HEK293 (cell line): Measurements from ENCODE around the gene OR52A5.

Experiments used
- CTCF ChIA-PET: fragments of 350-600 bp; formaldehyde crosslinking; extraction: SDS; loops from one replicate; lab custom pipeline; 2021; ENCODE audit warnings: antibody characterized with exemption; lab: Yijun Ruan, JAX
- POLR2A ChIA-PET: fragments of 300-600 bp; formaldehyde crosslinking; extraction: SDS; loops from one replicate; lab custom pipeline; 2020; ENCODE audit warnings: antibody characterized with exemption, inconsistent platforms; lab: Yijun Ruan, JAX
- H3K27ac ChIP-seq: fragments of 200-500 bp; sonication (Bioruptor generic); 2 replicates; pipeline ENCODE4 v1.5.1; 2014; ENCODE audit warnings: low read depth, low read length, control low read depth, inconsistent platforms; ENCODE audit errors: extremely low read depth
- H3K36me3 ChIP-seq, 2 experiments: fragments of 200-500 bp in 1 of 2; sonication (Bioruptor generic) in 1 of 2; 1 replicate in 1 of 2; 2 replicates in 1 of 2; pipeline ENCODE4 v1.5.1; 2014 to 2017; ENCODE audit warnings: inconsistent platforms in 2 of 2, low read length in 2 of 2; ENCODE audit not compliant: control insufficient read depth in 2 of 2, insufficient read depth in 1 of 2
- H3K4me1 ChIP-seq: fragments of 200-500 bp; sonication (Bioruptor generic); 2 replicates; pipeline ENCODE4 v1.5.1; 2014; ENCODE audit warnings: mild to moderate bottlenecking, low read length, inconsistent platforms; ENCODE audit not compliant: control insufficient read depth, insufficient read depth
- H3K4me3 ChIP-seq: 2 replicates; pipeline ENCODE4 v1.5.1; 2011; ENCODE audit warnings: low read depth, mild to moderate bottlenecking, control low read depth, low read length, moderate library complexity
- H3K9me3 ChIP-seq: fragments of 200-500 bp; sonication (Bioruptor generic); 2 replicates; pipeline ENCODE4 v1.5.1; 2014; ENCODE audit warnings: low read depth, low read length, inconsistent platforms; ENCODE audit not compliant: control insufficient read depth, insufficient read depth
- AEBP2 ChIP-seq: fragments of 450-650 bp; formaldehyde crosslinking; IDR thresholded peaks from 2 replicates; pipeline ENCODE4 v1.5.1; 2016; ENCODE audit warnings: missing biosample characterization, missing genetic modification characterization, borderline replicate concordance
- GLI4 ChIP-seq: fragments of 450-650 bp; formaldehyde crosslinking; IDR thresholded peaks from 2 replicates; pipeline ENCODE4 v1.5.1; 2016; ENCODE audit warnings: missing biosample characterization, missing genetic modification characterization
- REST ChIP-seq: fragments of 450-650 bp; formaldehyde crosslinking; IDR thresholded peaks from 2 replicates; pipeline ENCODE4 v1.5.1; 2016; ENCODE audit warnings: missing biosample characterization, missing genetic modification characterization
- ZBTB21 ChIP-seq: fragments of 450-650 bp; formaldehyde crosslinking; IDR thresholded peaks from 2 replicates; pipeline ENCODE4 v1.5.1; 2017; ENCODE audit warnings: missing biosample characterization, missing genetic modification characterization
- ZNF174 ChIP-seq: fragments of 450-650 bp; formaldehyde crosslinking; IDR thresholded peaks from 2 replicates; pipeline ENCODE4 v1.5.0; 2017; ENCODE audit warnings: missing biosample characterization, mild to moderate bottlenecking, missing genetic modification characterization
- ZNF335 ChIP-seq: fragments of 450-650 bp; formaldehyde crosslinking; conservative IDR thresholded peaks from 2 replicates; pipeline ENCODE4 v1.5.1; 2016; ENCODE audit warnings: missing biosample characterization, missing genetic modification characterization
- ZNF394 ChIP-seq: fragments of 450-650 bp; formaldehyde crosslinking; IDR thresholded peaks from 2 replicates; pipeline ENCODE4 v1.5.1; 2016; ENCODE audit warnings: missing biosample characterization, missing genetic modification characterization, mild to moderate bottlenecking, moderate library complexity, borderline replicate concordance
- ZNF404 ChIP-seq: fragments of 450-650 bp; formaldehyde crosslinking; IDR thresholded peaks from 2 replicates; pipeline ENCODE4 v1.5.1; 2017; ENCODE audit warnings: missing biosample characterization, missing genetic modification characterization
- ZNF473 ChIP-seq: fragments of 450-650 bp; formaldehyde crosslinking; IDR thresholded peaks from 2 replicates; pipeline ENCODE4 v1.5.1; 2017; ENCODE audit warnings: missing biosample characterization, missing genetic modification characterization
- ZNF529 ChIP-seq: fragments of 450-650 bp; formaldehyde crosslinking; IDR thresholded peaks from 2 replicates; pipeline ENCODE4 v1.5.1; 2017; ENCODE audit warnings: missing genetic modification characterization, missing biosample characterization; ENCODE audit not compliant: insufficient replicate concordance
- ZNF555 ChIP-seq: fragments of 450-650 bp; formaldehyde crosslinking; conservative IDR thresholded peaks from 2 replicates; pipeline ENCODE4 v1.5.1; 2017; ENCODE audit warnings: missing biosample characterization, mild to moderate bottlenecking, missing genetic modification characterization, inconsistent platforms
- ZNF624 ChIP-seq: fragments of 450-650 bp; formaldehyde crosslinking; IDR thresholded peaks from 2 replicates; pipeline ENCODE4 v1.5.1; 2017; ENCODE audit warnings: missing biosample characterization, missing genetic modification characterization
- ZNF654 ChIP-seq: fragments of 450-650 bp; formaldehyde crosslinking; IDR thresholded peaks from 2 replicates; pipeline ENCODE4 v1.5.1; 2016; ENCODE audit warnings: low read depth, missing biosample characterization, missing genetic modification characterization
- ZNF777 ChIP-seq: fragments of 450-650 bp; formaldehyde crosslinking; IDR thresholded peaks from 2 replicates; pipeline ENCODE4 v1.5.1; 2017; ENCODE audit warnings: missing biosample characterization, missing genetic modification characterization, borderline replicate concordance
- TF ChIP-seq, protein P1 (sequence below): fragments of 450-650 bp; formaldehyde crosslinking; IDR thresholded peaks from 2 replicates; pipeline ENCODE4 v1.5.1; 2016; ENCODE audit warnings: missing biosample characterization, missing genetic modification characterization
- TF ChIP-seq, protein P2 (sequence below): fragments of 450-650 bp; formaldehyde crosslinking; IDR thresholded peaks from 2 replicates; pipeline ENCODE4 v1.5.1; 2016; ENCODE audit warnings: missing biosample characterization, missing genetic modification characterization
- TF ChIP-seq, protein P3 (sequence below): fragments of 450-650 bp; formaldehyde crosslinking; IDR thresholded peaks from 2 replicates; pipeline ENCODE4 v1.5.1; 2017; ENCODE audit warnings: missing biosample characterization, missing genetic modification characterization

The OR52A5 gene

GRCh38 chr11:5123802-5124521, 14.2 kb downstream of the OR52A5 start:
- Histone ChIP-seq H3K36me3 (no peaks in the 10 kb centered on the region), H3K9me3 (no peaks in the 10 kb centered on the region), H3K4me3 (no peak overlapping the region), H3K4me1 (no peaks in the 10 kb centered on the region), H3K27ac (no peak overlapping the region)
- TF ChIP-seq ZNF174 (tag by site-specific recombination) (no peak), ZNF654 (peak; percentile 74)
- TF ChIP-seq, protein P1, sequence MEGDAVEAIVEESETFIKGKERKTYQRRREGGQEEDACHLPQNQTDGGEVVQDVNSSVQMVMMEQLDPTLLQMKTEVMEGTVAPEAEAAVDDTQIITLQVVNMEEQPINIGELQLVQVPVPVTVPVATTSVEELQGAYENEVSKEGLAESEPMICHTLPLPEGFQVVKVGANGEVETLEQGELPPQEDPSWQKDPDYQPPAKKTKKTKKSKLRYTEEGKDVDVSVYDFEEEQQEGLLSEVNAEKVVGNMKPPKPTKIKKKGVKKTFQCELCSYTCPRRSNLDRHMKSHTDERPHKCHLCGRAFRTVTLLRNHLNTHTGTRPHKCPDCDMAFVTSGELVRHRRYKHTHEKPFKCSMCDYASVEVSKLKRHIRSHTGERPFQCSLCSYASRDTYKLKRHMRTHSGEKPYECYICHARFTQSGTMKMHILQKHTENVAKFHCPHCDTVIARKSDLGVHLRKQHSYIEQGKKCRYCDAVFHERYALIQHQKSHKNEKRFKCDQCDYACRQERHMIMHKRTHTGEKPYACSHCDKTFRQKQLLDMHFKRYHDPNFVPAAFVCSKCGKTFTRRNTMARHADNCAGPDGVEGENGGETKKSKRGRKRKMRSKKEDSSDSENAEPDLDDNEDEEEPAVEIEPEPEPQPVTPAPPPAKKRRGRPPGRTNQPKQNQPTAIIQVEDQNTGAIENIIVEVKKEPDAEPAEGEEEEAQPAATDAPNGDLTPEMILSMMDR (tag by site-specific recombination) = peak; percentile 42; the same call in 1 of the 2 replicates
- ChIA-PET CTCF (interaction anchor here (0.6 to 2.5 kb wide), 13 partner anchors 10 to 871 kb away, joined by 3 to 10 read pairs (median 3); no protein-coding TSS in a partner anchor), POLR2A (no interaction called here)

GRCh38 chr11:5118893-5119292, 19.3 kb downstream of the OR52A5 start:
- no peaks in the 10 kb centered on the region for H3K9me3 ChIP-seq
- no peak overlapping the region for H3K4me3 ChIP-seq
- H3K4me1 ChIP-seq = no peaks in the 10 kb centered on the region
- ChIA-PET CTCF (interaction anchor here (0.6 kb wide), 1 partner anchor 261 kb away, joined by 6 read pairs; no protein-coding TSS in a partner anchor), POLR2A (no interaction called here)
- no peaks in the 10 kb centered on the region for H3K36me3 ChIP-seq
- TF ChIP-seq REST (tag by site-specific recombination) = no peak
- H3K27ac ChIP-seq = no peak overlapping the region

DNA sequence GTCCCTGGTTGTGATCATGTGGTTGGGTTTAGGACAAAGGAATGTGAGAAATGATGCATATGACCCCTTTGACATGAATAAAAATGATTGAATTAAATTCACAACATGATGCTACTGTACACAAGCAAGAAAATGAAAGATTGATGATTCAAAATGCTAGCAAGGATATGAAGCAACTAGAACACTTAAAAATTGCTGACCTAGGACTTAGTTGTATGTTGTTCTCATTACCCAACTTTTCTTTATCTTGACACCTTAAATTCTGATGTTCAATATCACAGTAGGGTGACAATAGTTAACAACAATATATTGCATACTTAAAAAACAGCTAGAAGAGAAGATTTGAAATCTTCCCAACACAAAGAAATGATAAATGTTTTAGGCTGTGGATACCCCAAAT, 20.6 kb downstream of the OR52A5 start:
- TF ChIP-seq, protein P2, sequence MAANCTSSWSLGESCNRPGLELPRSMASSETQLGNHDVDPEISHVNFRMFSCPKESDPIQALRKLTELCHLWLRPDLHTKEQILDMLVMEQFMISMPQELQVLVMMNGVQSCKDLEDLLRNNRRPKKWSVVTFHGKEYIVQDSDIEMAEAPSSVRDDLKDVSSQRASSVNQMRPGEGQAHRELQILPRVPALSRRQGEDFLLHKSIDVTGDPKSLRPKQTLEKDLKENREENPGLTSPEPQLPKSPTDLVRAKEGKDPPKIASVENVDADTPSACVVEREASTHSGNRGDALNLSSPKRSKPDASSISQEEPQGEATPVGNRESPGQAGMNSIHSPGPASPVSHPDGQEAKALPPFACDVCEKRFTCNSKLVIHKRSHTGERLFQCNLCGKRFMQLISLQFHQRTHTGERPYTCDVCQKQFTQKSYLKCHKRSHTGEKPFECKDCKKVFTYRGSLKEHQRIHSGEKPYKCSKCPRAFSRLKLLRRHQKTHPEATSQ (tag by site-specific recombination) = no peak
- no peak for TF ChIP-seq ZNF394 (tag by site-specific recombination)
- TF ChIP-seq ZNF777 (tag by site-specific recombination) = no peak

DNA sequence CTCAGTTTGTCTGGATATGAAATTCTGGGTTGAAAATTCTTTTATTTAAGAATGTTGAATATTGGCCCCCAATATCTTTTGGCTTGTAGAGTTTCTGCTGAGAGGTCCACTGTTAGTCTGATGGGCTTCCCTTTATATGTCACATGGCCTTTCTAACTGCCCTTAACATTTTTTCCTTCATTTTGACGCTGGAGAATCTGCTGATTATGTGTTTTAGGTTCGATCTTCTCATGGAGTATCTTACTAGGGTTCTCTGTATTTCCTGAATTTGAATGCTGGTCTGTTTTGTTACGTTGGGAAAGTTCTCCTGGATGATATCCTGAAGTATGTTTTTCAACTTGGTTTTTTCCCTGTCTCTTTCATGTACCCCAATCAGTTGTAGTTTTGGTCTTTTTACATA, 22.8 kb downstream of the OR52A5 start:
- ChIA-PET CTCF (no interaction called here), POLR2A (no interaction called here)
- Histone ChIP-seq H3K36me3 (no peaks in the 10 kb centered on the region), H3K4me1 (no peaks in the 10 kb centered on the region), H3K4me3 (no peak overlapping the region), H3K9me3 (no peaks in the 10 kb centered on the region), H3K27ac (no peak overlapping the region)
- TF ChIP-seq AEBP2 (tag by site-specific recombination) (no peak), ZNF529 (no peak), GLI4 (tag by site-specific recombination) (no peak), ZNF555 (tag by site-specific recombination) (no peak), ZBTB21 (no peak), ZNF624 (tag by site-specific recombination) (no peak), ZNF473 (tag by site-specific recombination) (no peak), ZNF404 (tag by site-specific recombination) (no peak), ZNF335 (no peak)
- TF ChIP-seq, protein P3, sequence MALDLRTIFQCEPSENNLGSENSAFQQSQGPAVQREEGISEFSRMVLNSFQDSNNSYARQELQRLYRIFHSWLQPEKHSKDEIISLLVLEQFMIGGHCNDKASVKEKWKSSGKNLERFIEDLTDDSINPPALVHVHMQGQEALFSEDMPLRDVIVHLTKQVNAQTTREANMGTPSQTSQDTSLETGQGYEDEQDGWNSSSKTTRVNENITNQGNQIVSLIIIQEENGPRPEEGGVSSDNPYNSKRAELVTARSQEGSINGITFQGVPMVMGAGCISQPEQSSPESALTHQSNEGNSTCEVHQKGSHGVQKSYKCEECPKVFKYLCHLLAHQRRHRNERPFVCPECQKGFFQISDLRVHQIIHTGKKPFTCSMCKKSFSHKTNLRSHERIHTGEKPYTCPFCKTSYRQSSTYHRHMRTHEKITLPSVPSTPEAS (tag by site-specific recombination) = no peak

More for the DNA sequence above, 20.6 kb downstream of the OR52A5 start:
- CTCF ChIA-PET = no interaction called here
- Histone ChIP-seq H3K4me1 (no peaks in the 10 kb centered on the region), H3K27ac (no peak overlapping the region), H3K36me3 (no peaks in the 10 kb centered on the region), H3K9me3 (no peaks in the 10 kb centered on the region), H3K4me3 (no peak overlapping the region)
- POLR2A ChIA-PET = no interaction called here
